GM23338 (cell line): ENCODE data around the gene UFD1.

Experiments
- CTCF ChIP-seq, 2 experiments: fragments of 200-600 bp in 1 of 2; sonication (generic) in 1 of 2; conservative IDR thresholded peaks; 2 replicates each; pipeline versions ENCODE4 v1.5.1 to v1.6.1; 2016 to 2017; ENCODE audit warnings: antibody characterized with exemption in 2 of 2, low read depth in 2 of 2, mild to moderate bottlenecking in 2 of 2, moderate library complexity in 1 of 2
- EZH2phosphoT487 ChIP-seq: fragments of 200-600 bp; sonication (generic); IDR thresholded peaks from one replicate; pipeline ENCODE4 v1.8.1; 2018; ENCODE audit warnings: antibody characterized with exemption; ENCODE audit not compliant: unreplicated experiment
- POLR2AphosphoS5 ChIP-seq: IDR thresholded peaks from 2 replicates; pipeline ENCODE4 v1.6.1; 2016; ENCODE audit warnings: antibody characterized with exemption, low read depth
- REST ChIP-seq: IDR thresholded peaks from one replicate; pipeline ENCODE4 v1.6.1; 2018; ENCODE audit warnings: antibody characterized with exemption; ENCODE audit not compliant: unreplicated experiment
- ZNF114 ChIP-seq: fragments of 250-450 bp; sonication (Bioruptor Pico); IDR thresholded peaks from 2 replicates; pipeline ENCODE4 v1.5.0; 2020; ENCODE audit warnings: mild to moderate bottlenecking, moderate library complexity
- ZNF331 ChIP-seq: fragments of 250-450 bp; sonication (Bioruptor Pico); IDR thresholded peaks from 2 replicates; pipeline ENCODE4 v1.5.0; 2020; ENCODE audit warnings: low read depth, mild to moderate bottlenecking, moderate library complexity

GRCh38 chr22:19526702-19527111 is 47.7 kb upstream of the UFD1 start:
- TF ChIP-seq CTCF (conservative IDR thresholded peaks at IDR 0.05; ENCODE audit: low read depth in 2 of 2) = no peak
- TF ChIP-seq POLR2AphosphoS5 = no peak
- no peak for TF ChIP-seq EZH2phosphoT487
- no peak for TF ChIP-seq ZNF331 (CRISPR knock-in tag)
- no peak for TF ChIP-seq ZNF114 (CRISPR knock-in tag)
- TF ChIP-seq REST = no peak
